IMR-90 (cell line): ENCODE data around the gene TFIP11. TPM values are rescaled to one million over a fixed set of nuclear protein-coding genes. Genes with fewer than 3 reads are reported as not detected.

ENCODE experiments used
- ATAC-seq: fragments of 200-7000 bp; cut with Tn5 transposase; 2 replicates; pipeline ENCODE4 v1.9.1; 2020; ENCODE audit warnings: low read depth, mild to moderate bottlenecking, moderate library complexity
- BruUV-seq: library from RNA; stranded (reverse); fragments of 400-500 nt; replicated peaks from 2 replicates; lab custom pipeline; 2021; lab: Mats Ljungman, UMichigan
- CTCF ChIA-PET: fragments of 300-600 bp; formaldehyde crosslinking; extraction: SDS; loops from one replicate; lab custom pipeline; 2021; ENCODE audit warnings: antibody characterized with exemption; lab: Yijun Ruan, JAX
- POLR2A ChIA-PET: fragments of 300-600 bp; sonication (Branson Sonifier 250); formaldehyde crosslinking; loops from one replicate; lab custom pipeline; 2022; ENCODE audit warnings: antibody characterized with exemption; ENCODE audit not compliant: unreplicated experiment; lab: Charles Lee
- DNase-seq: peaks from one replicate; pipeline ENCODE4 v3.0.0; 2013
- H2AFZ ChIP-seq: replicated peaks from 2 replicates; pipeline ENCODE3; 2013; ENCODE audit warnings: low read length, mild to moderate bottlenecking; ENCODE audit not compliant: poor library complexity
- H2AK5ac ChIP-seq: 2 replicates; pipeline ENCODE4 v1.6.1; 2013; ENCODE audit warnings: low read depth, low read length, inconsistent platforms
- H2AK9ac ChIP-seq: replicated peaks from 2 replicates; pipeline ENCODE3; 2013; ENCODE audit warnings: mild to moderate bottlenecking, low read depth, low read length, moderate library complexity; ENCODE audit not compliant: poor library complexity
- H2BK120ac ChIP-seq: 2 replicates; pipeline ENCODE4 v1.6.1; 2013; ENCODE audit warnings: low read depth, low read length, inconsistent platforms
- H2BK15ac ChIP-seq: 3 replicates; pipeline ENCODE4 v1.6.1; 2013; ENCODE audit warnings: low read depth, low read length, inconsistent platforms
- H2BK20ac ChIP-seq: 2 replicates; pipeline ENCODE4 v1.6.1; 2013; ENCODE audit warnings: low read depth, mild to moderate bottlenecking, inconsistent platforms, low read length, moderate library complexity
- H2BK5ac ChIP-seq: 2 replicates; pipeline ENCODE4 v1.6.1; 2013; ENCODE audit warnings: mild to moderate bottlenecking, low read depth, low read length, inconsistent platforms; ENCODE audit not compliant: poor library complexity, severe bottlenecking
- H3K14ac ChIP-seq: replicated peaks from 2 replicates; pipeline ENCODE4 v1.6.1; 2013; ENCODE audit warnings: low read depth, low read length, inconsistent platforms
- H3K18ac ChIP-seq: 2 replicates; pipeline ENCODE4 v1.6.1; 2013; ENCODE audit warnings: low read depth, low read length, control low read depth
- H3K23ac ChIP-seq: 2 replicates; pipeline ENCODE4 v1.6.1; 2013; ENCODE audit warnings: low read depth, low read length, inconsistent platforms
- H3K27ac ChIP-seq: 2 replicates; pipeline ENCODE4 v1.5.1; 2013; ENCODE audit warnings: mild to moderate bottlenecking, control low read depth, low read length; ENCODE audit not compliant: insufficient read depth
- H3K27me3 ChIP-seq: 2 replicates; pipeline ENCODE4 v1.6.1; 2013; ENCODE audit warnings: low read length; ENCODE audit not compliant: control insufficient read depth, insufficient read depth
- H3K36me3 ChIP-seq: 2 replicates; pipeline ENCODE4 v1.6.1; 2013; ENCODE audit warnings: low read length, mixed read lengths; ENCODE audit not compliant: control insufficient read depth, insufficient read depth
- H3K4ac ChIP-seq: 2 replicates; pipeline ENCODE4 v1.6.1; 2013; ENCODE audit warnings: low read depth, low read length, inconsistent platforms
- H3K4me1 ChIP-seq: 2 replicates; pipeline ENCODE4 v1.6.1; 2013; ENCODE audit warnings: low read length, mixed read lengths; ENCODE audit not compliant: control insufficient read depth, insufficient read depth
- H3K4me2 ChIP-seq: 2 replicates; pipeline ENCODE4 v1.6.1; 2013; ENCODE audit warnings: low read depth, mild to moderate bottlenecking, control low read depth, low read length, moderate library complexity
- H3K4me3 ChIP-seq: 2 replicates; pipeline ENCODE4 v1.5.1; 2013; ENCODE audit warnings: low read depth, mild to moderate bottlenecking, control low read depth, low read length, moderate library complexity; ENCODE audit not compliant: insufficient read depth
- H3K56ac ChIP-seq: 2 replicates; pipeline ENCODE4 v1.6.1; 2013; ENCODE audit warnings: low read length, inconsistent platforms; ENCODE audit not compliant: insufficient read depth; ENCODE audit errors: extremely low read depth
- H3K79me1 ChIP-seq, 2 experiments: 2 replicates each; pipeline ENCODE4 v1.6.1; 2013; ENCODE audit warnings: low read length in 2 of 2, inconsistent platforms in 1 of 2, low read depth in 1 of 2
- H3K9ac ChIP-seq: 2 replicates; pipeline ENCODE4 v1.6.1; 2013; ENCODE audit warnings: low read depth, low read length, control low read depth
- H3K9me1 ChIP-seq: 2 replicates; pipeline ENCODE4 v1.6.1; 2013; ENCODE audit warnings: low read length, inconsistent platforms; ENCODE audit not compliant: insufficient read depth
- H3K9me3 ChIP-seq: 2 replicates; pipeline ENCODE4 v1.6.1; 2013; ENCODE audit warnings: low read length; ENCODE audit not compliant: control insufficient read depth, insufficient read depth
- H4K20me1 ChIP-seq: 2 replicates; pipeline ENCODE4 v1.6.1; 2013; ENCODE audit warnings: low read length, inconsistent platforms; ENCODE audit not compliant: insufficient read depth
- H4K5ac ChIP-seq: 2 replicates; pipeline ENCODE4 v1.6.1; 2013; ENCODE audit warnings: mild to moderate bottlenecking, low read depth, low read length, control low read depth
- H4K8ac ChIP-seq, 2 experiments: 2 replicates each; pipeline ENCODE4 v1.6.1; 2013; ENCODE audit warnings: low read depth in 2 of 2, low read length in 2 of 2, control low read depth in 1 of 2, inconsistent platforms in 1 of 2
- H4K91ac ChIP-seq: 2 replicates; pipeline ENCODE4 v1.6.1; 2013; ENCODE audit warnings: low read depth, low read length, inconsistent platforms; ENCODE audit not compliant: insufficient read depth
- BHLHE40 ChIP-seq: fragments of 150-350 bp; IDR thresholded peaks from 2 replicates; pipeline ENCODE4 v1.6.1; 2016; ENCODE audit warnings: mild to moderate bottlenecking, low read depth, low read length
- CEBPB ChIP-seq: IDR thresholded peaks from 2 replicates; pipeline ENCODE4 v1.6.1; 2012; ENCODE audit warnings: low read depth, low read length, improper control_type of control experiment
- CHD1 ChIP-seq: IDR thresholded peaks from 2 replicates; pipeline ENCODE4 v1.6.1; 2012; ENCODE audit warnings: low read depth, low read length, improper control_type of control experiment
- MAFK ChIP-seq: IDR thresholded peaks from 2 replicates; pipeline ENCODE4 v1.6.1; 2012; ENCODE audit warnings: low read depth, low read length, improper control_type of control experiment
- MAZ ChIP-seq: IDR thresholded peaks from 2 replicates; pipeline ENCODE4 v1.6.1; 2012; ENCODE audit warnings: low read depth, mild to moderate bottlenecking, low read length, improper control_type of control experiment, moderate library complexity, borderline replicate concordance
- MXI1 ChIP-seq: IDR thresholded peaks from 2 replicates; pipeline ENCODE4 v1.6.1; 2012; ENCODE audit warnings: low read depth, mild to moderate bottlenecking, low read length, moderate library complexity, borderline replicate concordance
- POLR2A ChIP-seq: IDR thresholded peaks from 2 replicates; pipeline ENCODE4 v1.6.1; 2012; ENCODE audit warnings: mild to moderate bottlenecking, low read depth, low read length
- RAD21 ChIP-seq: IDR thresholded peaks from 2 replicates; pipeline ENCODE4 v1.6.1; 2012; ENCODE audit warnings: low read length, improper control_type of control experiment
- RFX5 ChIP-seq: IDR thresholded peaks from 2 replicates; pipeline ENCODE4 v1.8.0; 2012; ENCODE audit warnings: low read depth, mild to moderate bottlenecking, low read length, moderate library complexity
- SMC3 ChIP-seq: fragments of 150-350 bp; IDR thresholded peaks from 2 replicates; pipeline ENCODE4 v1.6.1; 2016; ENCODE audit warnings: low read depth, mild to moderate bottlenecking, antibody characterized with exemption, low read length, moderate library complexity
- WGBS, 2 experiments: methylation state at CpG; one replicate each; pipeline versions ENCODE4 v1.1.5 to v1.1.7; 2013; ENCODE audit warnings: missing lambda C conversion rate in 2 of 2; ENCODE audit not compliant: insufficient read length in 1 of 2; ENCODE audit errors: extremely low coverage in 2 of 2; 5-methylcytosine and 5-hydroxymethylcytosine counted together
- dilution Hi-C: fragments of 300-500 bp; cut with HindIII; formaldehyde crosslinking; loops from one replicate; pipeline ENCODE4 v1.14.3; 2018; ENCODE audit warnings: low sequenced_read_pairs; ENCODE audit not compliant: unreplicated experiment
- in situ Hi-C: fragments of 300-500 bp; cut with MboI; formaldehyde crosslinking; loops from 3 replicates; pipeline ENCODE4 v1.14.3; 2019; ENCODE audit warnings: low sequenced_read_pairs, inconsistent platforms, mixed read lengths
- intact Hi-C: fragments of 100-400 bp; cut with micrococcal nuclease; formaldehyde crosslinking; loops from 2 replicates; pipeline ENCODE4 v1.10.0; 2022
- polyA plus RNA-seq, 3 experiments: library from polyadenylated mRNA; depleted of rRNA; stranded (reverse); fragments of >200 nt; gene quantifications; 2 replicates each; pipeline ENCODE4 v1.2.3, GENCODE V29; 2012; ENCODE audit warnings: low replicate concordance in 1 of 3
- total RNA-seq: library from RNA; depleted of rRNA; stranded (reverse); fragments of >200 nt; gene quantifications from 2 replicates; pipeline ENCODE4 v1.2.3, GENCODE V29; 2012
- TF ChIP-seq, protein P1 (sequence below): fragments of 150-350 bp; IDR thresholded peaks from 2 replicates; pipeline ENCODE4 v1.6.1; 2016; ENCODE audit warnings: low read depth, mild to moderate bottlenecking, low read length, moderate library complexity, borderline replicate concordance
- TF ChIP-seq, protein P2 (sequence below): fragments of 150-350 bp; IDR thresholded peaks from 2 replicates; pipeline ENCODE4 v1.6.1; 2017; ENCODE audit warnings: mild to moderate bottlenecking, antibody characterized with exemption, low read length, low read depth
- TF ChIP-seq, protein P3 (sequence below): conservative IDR thresholded peaks from 2 replicates; pipeline ENCODE4 v1.5.1; 2012; ENCODE audit warnings: mild to moderate bottlenecking, low read depth, low read length, improper control_type of control experiment

TFIP11 gene
- total and polyA plus RNA-seq, 2 of the 4 experiments (the other 2 are of a cell fraction), result 22.5 to 43.2 TPM

DNA sequence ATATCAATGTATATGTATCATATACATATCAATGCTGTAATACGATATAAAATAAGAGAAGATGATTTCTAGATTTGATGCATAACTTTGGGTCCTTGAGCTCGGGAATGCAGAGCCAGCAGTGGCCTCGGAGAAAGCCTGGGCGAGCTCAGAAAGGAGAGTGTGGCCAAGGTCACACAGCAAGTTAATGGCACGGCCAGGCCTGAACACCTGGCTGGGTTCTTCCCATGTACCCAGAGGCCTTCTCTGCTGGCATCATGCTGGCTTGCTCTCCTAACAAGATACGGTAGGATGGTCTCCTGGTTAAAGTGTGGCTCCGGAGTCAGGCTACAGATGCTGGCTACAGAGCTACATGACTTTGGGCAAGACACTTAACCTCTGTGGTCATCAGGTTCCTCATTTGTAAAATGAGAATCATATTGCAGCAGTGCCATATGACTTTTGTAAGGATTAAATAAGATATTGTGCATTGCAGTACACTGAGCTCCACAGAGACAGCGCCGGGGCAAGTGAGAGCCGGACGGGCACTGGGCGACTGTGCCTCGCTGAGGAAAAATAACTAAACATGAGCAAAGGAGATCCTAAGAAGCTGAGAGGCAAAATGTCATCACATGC, 47.8 kb upstream of the TFIP11 start:
- H3K9ac ChIP-seq, result no peak overlapping the region
- no peak overlapping the region for H3K4me2 ChIP-seq
- ATAC-seq (no peak), DNase-seq (no peak)
- no peaks in the 10 kb centered on the region for H3K27me3 ChIP-seq
- H2AFZ ChIP-seq, result no peak overlapping the region
- no peak overlapping the region for H3K27ac ChIP-seq
- no peak overlapping the region for H4K91ac ChIP-seq
- H3K4ac ChIP-seq, result no peak overlapping the region
- peaks cover 5% of the 10 kb centered on the region for H3K4me1 ChIP-seq
- peak overlapping the region; percentile 17 for H2AK9ac ChIP-seq
- H3K14ac ChIP-seq, result no peak overlapping the region
- dilution Hi-C loops, result no loop called here
- H3K23ac ChIP-seq, result no peak overlapping the region
- TF ChIP-seq, protein P1, sequence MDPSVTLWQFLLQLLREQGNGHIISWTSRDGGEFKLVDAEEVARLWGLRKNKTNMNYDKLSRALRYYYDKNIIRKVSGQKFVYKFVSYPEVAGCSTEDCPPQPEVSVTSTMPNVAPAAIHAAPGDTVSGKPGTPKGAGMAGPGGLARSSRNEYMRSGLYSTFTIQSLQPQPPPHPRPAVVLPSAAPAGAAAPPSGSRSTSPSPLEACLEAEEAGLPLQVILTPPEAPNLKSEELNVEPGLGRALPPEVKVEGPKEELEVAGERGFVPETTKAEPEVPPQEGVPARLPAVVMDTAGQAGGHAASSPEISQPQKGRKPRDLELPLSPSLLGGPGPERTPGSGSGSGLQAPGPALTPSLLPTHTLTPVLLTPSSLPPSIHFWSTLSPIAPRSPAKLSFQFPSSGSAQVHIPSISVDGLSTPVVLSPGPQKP, result no peak
- no peak for TF ChIP-seq SMC3
- no peak for TF ChIP-seq CHD1
- TF ChIP-seq POLR2A, result no peak
- TF ChIP-seq, protein P2, sequence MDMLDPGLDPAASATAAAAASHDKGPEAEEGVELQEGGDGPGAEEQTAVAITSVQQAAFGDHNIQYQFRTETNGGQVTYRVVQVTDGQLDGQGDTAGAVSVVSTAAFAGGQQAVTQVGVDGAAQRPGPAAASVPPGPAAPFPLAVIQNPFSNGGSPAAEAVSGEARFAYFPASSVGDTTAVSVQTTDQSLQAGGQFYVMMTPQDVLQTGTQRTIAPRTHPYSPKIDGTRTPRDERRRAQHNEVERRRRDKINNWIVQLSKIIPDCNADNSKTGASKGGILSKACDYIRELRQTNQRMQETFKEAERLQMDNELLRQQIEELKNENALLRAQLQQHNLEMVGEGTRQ, result no peak
- no peak for TF ChIP-seq CEBPB
- no peak for TF ChIP-seq BHLHE40
- TF ChIP-seq, protein P3, sequence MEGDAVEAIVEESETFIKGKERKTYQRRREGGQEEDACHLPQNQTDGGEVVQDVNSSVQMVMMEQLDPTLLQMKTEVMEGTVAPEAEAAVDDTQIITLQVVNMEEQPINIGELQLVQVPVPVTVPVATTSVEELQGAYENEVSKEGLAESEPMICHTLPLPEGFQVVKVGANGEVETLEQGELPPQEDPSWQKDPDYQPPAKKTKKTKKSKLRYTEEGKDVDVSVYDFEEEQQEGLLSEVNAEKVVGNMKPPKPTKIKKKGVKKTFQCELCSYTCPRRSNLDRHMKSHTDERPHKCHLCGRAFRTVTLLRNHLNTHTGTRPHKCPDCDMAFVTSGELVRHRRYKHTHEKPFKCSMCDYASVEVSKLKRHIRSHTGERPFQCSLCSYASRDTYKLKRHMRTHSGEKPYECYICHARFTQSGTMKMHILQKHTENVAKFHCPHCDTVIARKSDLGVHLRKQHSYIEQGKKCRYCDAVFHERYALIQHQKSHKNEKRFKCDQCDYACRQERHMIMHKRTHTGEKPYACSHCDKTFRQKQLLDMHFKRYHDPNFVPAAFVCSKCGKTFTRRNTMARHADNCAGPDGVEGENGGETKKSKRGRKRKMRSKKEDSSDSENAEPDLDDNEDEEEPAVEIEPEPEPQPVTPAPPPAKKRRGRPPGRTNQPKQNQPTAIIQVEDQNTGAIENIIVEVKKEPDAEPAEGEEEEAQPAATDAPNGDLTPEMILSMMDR, result no peak
- TF ChIP-seq MXI1, result no peak
- no peak for TF ChIP-seq RAD21
- TF ChIP-seq MAZ, result no peak
- no peak for TF ChIP-seq RFX5
- no peak for TF ChIP-seq MAFK
- 94% methylated on average over 12 of the region's 13 CpGs; no CpG with 5 or more reads in 1 of the 2 experiments for WGBS, 2 experiments
- no peak overlapping the region for H2BK15ac ChIP-seq
- no peaks in the 10 kb centered on the region for H3K9me3 ChIP-seq
- peaks cover 33 to 78% of the 10 kb centered on the region in 2 experiments for H3K79me1 ChIP-seq
- H3K36me3 ChIP-seq, result peaks cover 4% of the 10 kb centered on the region
- intact Hi-C loops, result no loop called here
- H2BK5ac ChIP-seq, result no peak overlapping the region
- H3K56ac ChIP-seq, result no peak overlapping the region
- H3K9me1 ChIP-seq, result peaks cover 18% of the 10 kb centered on the region; the same call in 1 of the 2 replicates
- H2AK5ac ChIP-seq, result no peak overlapping the region
- ChIA-PET POLR2A (no interaction called here), CTCF (interaction anchor here (0.5 kb wide), 1 partner anchor 58 kb away, joined by 6 read pairs; no protein-coding TSS in a partner anchor)
- no peak overlapping the region for H2BK20ac ChIP-seq
- peaks cover 4% of the 10 kb centered on the region for H4K20me1 ChIP-seq
- no peak overlapping the region; the same call in 1 of the 2 replicates for H2BK120ac ChIP-seq
- no peak overlapping the region for H3K4me3 ChIP-seq
- no peak overlapping the region for H3K18ac ChIP-seq
- BruUV-seq, result no TSS peak
- in situ Hi-C loops, result no loop called here
- H4K5ac ChIP-seq, result no peak overlapping the region
- no peak overlapping the region for H4K8ac ChIP-seq
